GM21825 (cell line): Measurements from ENCODE around the gene PTGFRN.
"Not testable (repeated sequence)": the region's sequence is repeated elsewhere in the genome, so short reads cannot be mapped to it uniquely, and the experiment has no call there.

ENCODE experiments used
- ATAC-seq: cut with Tn5 transposase; IDR thresholded peaks from one replicate; pipeline ENCODE4 v1.9.1; 2021; ENCODE audit warnings: mild to moderate bottlenecking, moderate library complexity; ENCODE audit not compliant: unreplicated experiment

PTGFRN gene

GRCh38 chr1:116915086-116915661, 5.5 kb downstream of the PTGFRN start:
- no peak for ATAC-seq

- no peak for ATAC-seq
These were observed 6.3 kb downstream of the PTGFRN start for GRCh38 chr1:116916002-116916401.

GRCh38 chr1:116916533-116917445, 7.1 kb downstream of the PTGFRN start:
- no peak for ATAC-seq

GRCh38 chr1:116918714-116919357, 9.1 kb downstream of the PTGFRN start:
- ATAC-seq: no peak

DNA sequence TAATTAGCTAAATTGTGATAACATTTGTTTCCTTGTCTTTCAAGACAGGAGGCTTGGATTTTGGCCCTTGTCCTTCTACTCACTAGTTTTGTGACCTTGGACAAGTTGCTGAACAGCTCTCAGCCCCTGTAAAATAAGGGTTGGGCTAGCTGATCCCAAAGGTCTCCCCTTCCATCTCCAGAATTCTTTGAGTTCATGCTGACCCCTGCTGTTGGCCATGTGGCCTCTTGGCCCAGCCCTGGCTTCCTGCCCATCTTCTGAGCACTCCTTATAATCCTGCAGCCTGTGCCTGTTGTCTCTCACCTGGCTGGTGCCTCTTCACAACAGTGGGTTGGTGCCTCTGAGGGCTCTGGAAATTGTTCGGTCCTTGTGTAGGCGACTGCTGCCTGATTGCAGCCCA, 10.1 kb downstream of the PTGFRN start:
- no peak for ATAC-seq

- no peak for ATAC-seq
These were observed 10.5 kb downstream of the PTGFRN start for GRCh38 chr1:116920211-116920610.

DNA sequence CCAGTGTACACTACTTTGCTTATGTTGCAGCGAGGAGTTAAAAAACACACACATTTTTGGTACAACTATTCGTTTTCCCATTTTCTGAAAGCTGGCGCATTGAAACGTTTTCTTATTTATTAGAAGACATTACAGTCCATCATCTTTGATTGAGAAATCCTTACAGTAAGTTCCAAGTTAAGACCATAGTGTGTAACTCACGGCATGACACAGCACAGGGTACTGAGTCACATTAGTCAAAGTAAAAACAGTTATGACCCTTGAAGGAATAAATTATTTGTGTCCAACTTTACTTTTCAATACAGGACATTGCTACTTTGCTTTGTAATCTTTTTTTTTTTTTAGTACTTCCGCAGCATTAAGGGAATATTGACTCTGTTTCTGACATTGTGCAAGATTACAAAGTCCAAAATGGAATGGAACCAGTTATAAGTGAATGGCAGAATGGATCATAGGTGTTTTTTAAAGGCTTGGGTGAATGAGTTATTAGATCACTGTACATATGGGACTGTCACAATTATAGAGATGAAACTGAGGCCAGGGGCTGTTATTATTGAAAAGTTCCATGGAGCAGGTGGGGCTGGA, 11.7 kb downstream of the PTGFRN start:
- ATAC-seq: no peak

DNA sequence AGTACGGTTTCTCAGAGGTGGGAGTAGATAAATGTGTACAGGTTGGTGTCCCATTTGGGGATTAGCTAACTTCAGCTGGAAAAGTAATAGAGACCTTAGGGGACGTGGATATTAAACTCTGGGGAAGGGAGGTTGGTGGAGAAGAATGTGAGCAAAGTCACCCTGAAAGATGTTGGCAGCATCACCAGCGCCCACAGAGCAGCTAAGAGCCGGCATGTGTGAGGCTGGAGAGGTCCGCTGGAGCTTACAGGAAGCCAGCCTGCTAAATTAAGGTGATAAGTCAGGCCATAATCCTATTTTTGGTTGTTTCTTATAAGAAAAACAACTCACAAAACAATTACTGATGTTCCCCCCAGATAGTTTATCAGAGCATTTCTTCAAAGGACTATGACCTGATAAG, 12.2 kb downstream of the PTGFRN start:
- no peak for ATAC-seq

GRCh38 chr1:116923421-116923820, 13.7 kb downstream of the PTGFRN start:
- ATAC-seq: no peak

- no peak for ATAC-seq
These were observed 17.5 kb downstream of the PTGFRN start for GRCh38 chr1:116927049-116927798.

GRCh38 chr1:116929961-116930592, 20.4 kb downstream of the PTGFRN start:
- ATAC-seq: no peak

- ATAC-seq: no peak
These were observed 21.6 kb downstream of the PTGFRN start for GRCh38 chr1:116931016-116931918.

DNA sequence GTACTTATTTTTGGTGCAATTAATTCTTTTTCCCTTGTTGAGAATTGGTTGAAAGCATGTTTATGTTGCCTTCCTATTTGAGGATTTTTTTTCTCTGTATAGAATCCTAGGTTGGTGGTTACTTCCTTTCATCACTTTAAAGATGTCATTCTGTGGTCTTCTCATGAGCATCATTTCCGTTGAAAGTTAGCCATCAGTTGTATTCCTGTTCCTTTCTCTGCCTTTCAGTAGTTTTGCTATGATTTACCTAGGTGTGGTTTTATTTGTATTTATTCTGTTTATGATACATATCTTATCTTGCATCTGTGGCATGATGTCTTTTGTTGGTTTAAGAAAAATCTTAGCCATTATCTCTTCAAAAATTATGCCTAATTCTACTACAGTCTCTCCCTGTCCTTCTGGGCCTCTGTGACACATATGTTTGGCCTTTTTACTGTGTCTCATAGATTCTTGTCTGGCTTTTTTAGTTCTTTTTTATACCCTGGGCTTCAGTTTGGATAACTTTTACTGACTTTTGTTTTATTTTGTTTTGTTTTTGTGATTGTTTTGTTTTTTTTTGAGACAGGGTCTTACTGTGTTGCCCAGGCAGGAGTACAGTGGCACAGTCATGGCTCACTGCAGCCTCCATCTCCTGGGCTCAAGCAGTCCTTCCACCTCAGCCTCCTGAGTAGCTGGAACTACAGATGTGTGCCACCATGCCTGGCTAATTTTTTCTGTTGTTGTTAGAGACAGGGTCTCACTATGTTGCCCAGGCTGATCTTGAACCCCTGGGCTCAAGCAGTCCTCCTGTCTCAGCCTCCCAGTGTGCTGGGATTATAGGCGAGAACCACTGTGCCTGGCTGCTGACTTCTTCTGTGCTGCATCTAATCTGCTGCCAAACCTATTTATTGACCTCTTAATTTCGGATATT, 24.1 kb downstream of the PTGFRN start:
- no peak for ATAC-seq

GRCh38 chr1:116934586-116935207, 25.0 kb downstream of the PTGFRN start:
- ATAC-seq: no peak

- no peak for ATAC-seq
These were observed 28.5 kb downstream of the PTGFRN start for GRCh38 chr1:116938216-116938615.

DNA sequence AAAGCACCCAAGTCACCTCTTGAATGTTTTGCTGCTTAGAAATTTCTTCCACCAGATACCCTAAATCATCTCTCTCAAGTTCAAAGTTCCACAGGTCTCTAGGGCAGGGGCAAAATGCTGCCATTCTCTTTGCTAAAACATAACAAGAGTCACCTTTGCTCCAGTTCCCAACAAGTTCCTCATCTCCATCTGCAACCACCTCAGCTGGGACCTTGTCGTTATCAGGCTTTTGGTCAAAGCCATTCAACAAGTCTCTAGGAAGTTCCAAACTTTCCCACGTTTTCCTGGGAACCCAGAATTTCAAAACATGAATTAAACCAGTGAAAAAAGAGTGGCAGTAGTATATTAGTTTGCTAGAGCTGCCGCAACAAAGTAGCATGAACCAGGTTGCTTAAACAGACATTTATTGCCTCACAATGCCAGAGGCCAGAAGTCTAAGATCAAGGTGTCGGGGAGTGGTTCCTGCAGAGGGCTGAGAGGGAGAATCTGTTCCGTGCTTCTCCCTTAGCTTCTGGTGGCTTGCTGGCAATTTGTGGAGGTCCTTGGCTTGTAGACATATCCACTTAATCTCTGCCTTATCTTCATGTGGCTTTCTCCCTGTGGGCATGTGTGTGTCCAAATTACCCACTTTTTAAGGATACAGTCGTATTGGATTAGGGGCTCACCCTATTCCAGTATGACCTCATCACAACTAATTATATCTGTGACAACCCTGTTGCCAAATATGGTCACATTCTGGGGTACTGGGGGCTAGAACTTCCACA, 30.2 kb downstream of the PTGFRN start:
- ATAC-seq: not testable (repeated sequence)
